ENCODE measurements around the gene TMIGD3.

DNA sequence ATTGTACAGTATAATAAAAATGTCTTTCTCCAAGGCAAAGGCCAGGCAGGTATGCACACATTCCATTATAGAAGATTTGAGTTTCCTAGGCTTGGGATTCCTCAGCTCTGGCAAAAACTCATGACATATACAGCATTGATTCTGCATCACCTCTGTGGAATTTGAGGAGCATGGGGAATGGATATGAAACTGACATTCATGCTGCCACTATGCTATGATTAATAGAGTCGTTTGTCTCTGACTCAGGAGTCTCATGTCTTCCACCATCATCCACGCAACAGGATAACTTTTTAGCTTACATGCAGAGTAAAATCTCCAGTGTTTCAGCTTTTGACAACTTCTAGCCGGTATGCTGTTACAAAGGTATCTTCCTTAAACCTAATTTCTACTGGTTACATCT lies 49.8 kb upstream of the TMIGD3 start:
- TF ChIP-seq, protein P1, sequence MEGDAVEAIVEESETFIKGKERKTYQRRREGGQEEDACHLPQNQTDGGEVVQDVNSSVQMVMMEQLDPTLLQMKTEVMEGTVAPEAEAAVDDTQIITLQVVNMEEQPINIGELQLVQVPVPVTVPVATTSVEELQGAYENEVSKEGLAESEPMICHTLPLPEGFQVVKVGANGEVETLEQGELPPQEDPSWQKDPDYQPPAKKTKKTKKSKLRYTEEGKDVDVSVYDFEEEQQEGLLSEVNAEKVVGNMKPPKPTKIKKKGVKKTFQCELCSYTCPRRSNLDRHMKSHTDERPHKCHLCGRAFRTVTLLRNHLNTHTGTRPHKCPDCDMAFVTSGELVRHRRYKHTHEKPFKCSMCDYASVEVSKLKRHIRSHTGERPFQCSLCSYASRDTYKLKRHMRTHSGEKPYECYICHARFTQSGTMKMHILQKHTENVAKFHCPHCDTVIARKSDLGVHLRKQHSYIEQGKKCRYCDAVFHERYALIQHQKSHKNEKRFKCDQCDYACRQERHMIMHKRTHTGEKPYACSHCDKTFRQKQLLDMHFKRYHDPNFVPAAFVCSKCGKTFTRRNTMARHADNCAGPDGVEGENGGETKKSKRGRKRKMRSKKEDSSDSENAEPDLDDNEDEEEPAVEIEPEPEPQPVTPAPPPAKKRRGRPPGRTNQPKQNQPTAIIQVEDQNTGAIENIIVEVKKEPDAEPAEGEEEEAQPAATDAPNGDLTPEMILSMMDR (conservative IDR thresholded peaks at IDR 0.05 in 1 of 2, IDR thresholded peaks at IDR 0.05 in 1 of 2; ENCODE audit: low read depth in 1 of 2, low read length in 2 of 2) = no peak
- TF ChIP-seq EZH2 (IDR thresholded peaks at IDR 0.05; ENCODE audit: low read length, missing control alignments) = no peak

Data from fibroblast of lung (primary cell).